Sigmoid colon (tissue), 7 donors: ENCODE results near the gene SPRY1. TPM values are rescaled to one million over a fixed set of nuclear protein-coding genes. Genes with fewer than 3 reads are reported as not detected.

ENCODE experiments used
- DNase-seq: peaks from one replicate; pipeline ENCODE4 v3.0.0-alpha.2; 2019
- H3K27ac ChIP-seq, 4 donors: fragments of 200-600 bp; sonication (generic); one replicate each; pipeline ENCODE4 v1.5.1; 2016 to 2019; ENCODE audit warnings: mild to moderate bottlenecking in 1 of 4
- H3K27me3 ChIP-seq, 3 donors: fragments of 200-600 bp; sonication (generic); one replicate each; pipeline ENCODE4 v1.5.1; 2019; ENCODE audit warnings: mild to moderate bottlenecking in 1 of 3
- H3K36me3 ChIP-seq, 4 donors: fragments of 200-600 bp; sonication (generic); one replicate each; pipeline ENCODE4 v1.5.1; 2016 to 2019
- H3K4me1 ChIP-seq, 4 donors: fragments of 200-600 bp; sonication (generic); one replicate each; pipeline ENCODE4 v1.5.1; 2017 to 2019
- H3K4me3 ChIP-seq, 4 donors: fragments of 200-600 bp; sonication (generic); one replicate each; pipeline ENCODE4 v1.5.1; 2017 to 2019; ENCODE audit warnings: mild to moderate bottlenecking in 2 of 4, moderate library complexity in 1 of 4
- H3K9me3 ChIP-seq, 4 donors: fragments of 200-600 bp in 3 of 4; sonication (generic) in 3 of 4; one replicate each; pipeline versions ENCODE4 v1.5.1 to v1.6.1; 2013 to 2019
- CTCF ChIP-seq, 4 experiments: fragments of 450-650 bp in 3 of 4; fragments of 200-600 bp in 1 of 4; IDR thresholded peaks; one replicate each; pipeline ENCODE4 v1.5.1; 2016 to 2019; ENCODE audit warnings: antibody characterized with exemption in 4 of 4, mild to moderate bottlenecking in 3 of 4, moderate library complexity in 2 of 4
- EP300 ChIP-seq, 4 donors: sonication (generic); formaldehyde crosslinking; IDR thresholded peaks; one replicate each; pipeline ENCODE4 v1.6.1; 2017; ENCODE audit warnings: antibody characterized with exemption in 4 of 4
- POLR2A ChIP-seq, 2 donors: fragments of 450-650 bp; IDR thresholded peaks; one replicate each; pipeline ENCODE4 v1.6.1; 2016; ENCODE audit warnings: antibody characterized with exemption in 2 of 2, mild to moderate bottlenecking in 2 of 2, moderate library complexity in 2 of 2
- POLR2AphosphoS5 ChIP-seq, 4 donors: sonication (generic); formaldehyde crosslinking; IDR thresholded peaks; one replicate each; pipeline ENCODE4 v1.6.1; 2017; ENCODE audit warnings: antibody characterized with exemption in 4 of 4
- WGBS, 2 donors: extraction: QIAGEN DNeasy Blood & Tissue Kit; methylation state at CpG; one replicate each; pipeline ENCODE4 v1.1.7; 2013; 5-methylcytosine and 5-hydroxymethylcytosine counted together
- intact Hi-C: fragments of 100-400 bp; cut with DNase I; formaldehyde crosslinking; loops from one replicate; pipeline ENCODE4 v1.15.1; 2023
- polyA plus RNA-seq, 3 donors: library from polyadenylated mRNA; stranded (reverse); fragments of 200-250 nt; gene quantifications; one replicate each; pipeline ENCODE4 v1.2.3, GENCODE V29; 2013
- total RNA-seq, 4 donors: library from RNA; depleted of rRNA; stranded (reverse); fragments of >200 nt; gene quantifications; one replicate each; pipeline ENCODE4 v1.1.0, GENCODE V29; 2016
- donor health status: healthy with polysubstance abuse.
- donor health status: Bipolar disorder and iron deficiency.
- donor health status: healthy.

SPRY1 gene
- total and polyA plus RNA-seq, 7 donors: 5.5 to 84.4 (median 37.6) TPM

- Histone ChIP-seq H3K9me3 (no peaks in the 10 kb centered on the region), H3K4me3 (no peak overlapping the region), H3K4me1 (peaks cover 0 to 19% (median 6%) of the 10 kb centered on the region in 4 donors), H3K27me3 (no peaks in the 10 kb centered on the region), H3K27ac (no peak overlapping the region), H3K36me3 (no peaks in the 10 kb centered on the region)
- intact Hi-C loops: no loop called here
- no peak for TF ChIP-seq POLR2AphosphoS5 (IDR thresholded peaks at IDR 0.05)
- TF ChIP-seq POLR2A (IDR thresholded peaks at IDR 0.05): no peak
- TF ChIP-seq CTCF (IDR thresholded peaks at IDR 0.05): no peak
- no peak for TF ChIP-seq EP300 (IDR thresholded peaks at IDR 0.05)
- WGBS, 2 donors: 20 to 55% methylated on average over 5 of the region's 5 CpGs
- DNase-seq: no peak
Observed at GRCh38 chr4:123350191-123350544, 46.4 kb upstream of the SPRY1 start.

DNA sequence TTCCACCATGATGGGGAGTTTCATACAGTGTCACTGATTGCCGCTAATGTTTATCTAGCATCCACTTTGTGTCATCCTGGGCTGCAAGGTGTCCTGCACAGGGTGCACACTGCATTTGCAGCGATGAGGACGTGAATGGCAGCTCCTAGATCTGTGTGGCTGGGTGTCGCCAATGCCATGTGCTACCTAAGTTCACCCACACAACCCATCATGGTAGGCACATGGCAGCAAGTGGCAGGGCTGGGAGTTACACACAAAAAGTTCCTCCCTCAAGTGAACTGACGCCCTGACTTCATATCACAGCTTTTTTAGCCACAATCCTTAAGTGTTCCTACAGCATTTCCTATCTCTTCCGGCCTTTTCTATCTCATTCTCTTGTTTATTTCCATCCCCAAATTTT lies 45.9 kb upstream of the SPRY1 start:
- H3K27ac ChIP-seq: no peak overlapping the region
- H3K4me1 ChIP-seq: peaks cover 0 to 19% (median 5%) of the 10 kb centered on the region in 4 donors
- no peak for DNase-seq
- H3K27me3 ChIP-seq: no peaks in the 10 kb centered on the region
- 92 to 95% methylated on average over 6 of the region's 6 CpGs for WGBS, 2 donors
- no peak overlapping the region for H3K4me3 ChIP-seq
- no peaks in the 10 kb centered on the region for H3K9me3 ChIP-seq
- intact Hi-C loops: no loop called here
- no peak for TF ChIP-seq POLR2A (IDR thresholded peaks at IDR 0.05)
- TF ChIP-seq CTCF (IDR thresholded peaks at IDR 0.05): no peak
- no peak for TF ChIP-seq POLR2AphosphoS5 (IDR thresholded peaks at IDR 0.05)
- TF ChIP-seq EP300 (IDR thresholded peaks at IDR 0.05): no peak
- no peaks in the 10 kb centered on the region for H3K36me3 ChIP-seq

GRCh38 chr4:123351713-123352112 lies 44.9 kb upstream of the SPRY1 start:
- no peak for DNase-seq
- no peak overlapping the region for H3K4me3 ChIP-seq
- TF ChIP-seq CTCF (IDR thresholded peaks at IDR 0.05): no peak

DNA sequence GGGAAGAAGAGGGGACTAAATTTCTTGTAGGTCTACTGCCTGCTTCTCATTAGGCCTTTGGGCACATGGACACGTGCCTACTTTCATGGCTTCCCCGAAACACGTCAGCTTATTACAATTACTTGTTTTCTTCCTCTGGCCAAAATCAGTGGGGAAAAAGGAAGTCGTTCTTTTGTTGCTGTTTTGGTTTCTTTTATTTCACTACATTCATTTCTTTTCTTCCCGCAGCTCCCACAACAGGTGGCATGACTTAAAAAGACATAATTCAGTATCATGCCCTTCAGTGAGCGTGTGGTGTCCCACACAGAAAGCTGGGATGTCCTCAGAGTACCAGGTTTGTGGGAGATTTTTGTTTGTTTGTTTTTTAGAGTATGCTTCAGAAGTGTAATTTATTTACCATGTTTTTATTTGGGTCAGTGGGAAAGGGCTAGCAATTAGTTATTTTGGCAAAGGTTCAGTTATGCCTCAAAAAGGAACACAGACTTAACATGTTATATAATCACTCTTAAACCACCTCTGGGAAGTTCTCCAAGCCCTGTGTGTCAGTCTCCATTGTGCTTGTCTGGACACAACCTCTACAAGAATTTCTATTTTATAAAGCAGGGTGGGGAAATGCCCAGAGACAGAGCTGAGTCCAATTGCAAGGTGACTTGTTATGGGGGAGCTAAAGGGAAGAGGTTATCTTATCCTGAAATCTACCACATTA lies 44.2 kb upstream of the SPRY1 start:
- Histone ChIP-seq H3K36me3 (no peaks in the 10 kb centered on the region), H3K9me3 (no peaks in the 10 kb centered on the region), H3K27ac (peak overlapping the region in 2 of 4 donors; percentile 34 to 52), H3K27me3 (no peaks in the 10 kb centered on the region), H3K4me1 (peaks cover 0 to 15% (median 5%) of the 10 kb centered on the region in 4 donors), H3K4me3 (no peak overlapping the region)
- WGBS, 2 donors: 46 to 65% methylated on average over 6 of the region's 6 CpGs
- intact Hi-C loops: no loop called here
- TF ChIP-seq POLR2A (IDR thresholded peaks at IDR 0.05) (no peak), EP300 (IDR thresholded peaks at IDR 0.05) (no peak), CTCF (IDR thresholded peaks at IDR 0.05) (no peak), POLR2AphosphoS5 (IDR thresholded peaks at IDR 0.05) (no peak)
- DNase-seq: no peak

More at GRCh38 chr4:123351713-123352112, 44.9 kb upstream of the SPRY1 start:
- peak overlapping the region in 1 of 4 donors; percentile 34 for H3K27ac ChIP-seq
- H3K27me3 ChIP-seq: no peaks in the 10 kb centered on the region
- peaks cover 0 to 15% (median 5%) of the 10 kb centered on the region in 4 donors for H3K4me1 ChIP-seq
- H3K9me3 ChIP-seq: no peaks in the 10 kb centered on the region
- H3K36me3 ChIP-seq: no peaks in the 10 kb centered on the region
- WGBS, 2 donors: 46 to 80% methylated on average over 19 of the region's 19 CpGs
- intact Hi-C loops: no loop called here

DNA sequence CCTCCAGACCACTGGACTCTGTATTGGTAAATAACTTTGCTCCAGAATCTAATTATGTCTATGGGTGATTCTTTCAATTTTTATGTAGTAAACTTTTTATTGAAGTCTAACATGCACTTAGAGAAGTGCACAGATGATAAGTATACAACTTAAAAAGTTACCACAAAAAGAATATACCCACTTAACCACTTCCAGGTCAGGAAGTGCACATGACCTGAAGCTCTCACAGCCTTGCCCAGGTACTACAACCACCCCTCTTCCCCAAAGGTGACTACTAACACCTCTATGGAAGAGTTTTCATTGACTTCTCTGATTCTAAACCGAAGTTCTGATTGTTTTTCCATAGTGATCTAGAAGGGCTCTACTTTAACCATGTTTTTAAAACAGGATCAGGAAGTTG lies 43.6 kb upstream of the SPRY1 start:
- TF ChIP-seq POLR2A (IDR thresholded peaks at IDR 0.05): no peak
- no peak for TF ChIP-seq EP300 (IDR thresholded peaks at IDR 0.05)
- TF ChIP-seq POLR2AphosphoS5 (IDR thresholded peaks at IDR 0.05): no peak
- TF ChIP-seq CTCF (IDR thresholded peaks at IDR 0.05): no peak
- no peak for DNase-seq
- Histone ChIP-seq H3K4me3 (no peak overlapping the region), H3K4me1 (peaks cover 0 to 15% (median 5%) of the 10 kb centered on the region in 4 donors), H3K36me3 (no peaks in the 10 kb centered on the region), H3K27me3 (no peaks in the 10 kb centered on the region), H3K9me3 (no peaks in the 10 kb centered on the region), H3K27ac (peak overlapping the region in 2 of 4 donors; percentile 34 to 52)
- intact Hi-C loops: no loop called here
- 83 to 85% methylated on average over 1 of the region's 1 CpG for WGBS, 2 donors
